ENCODE measurements around the gene WT1.
"Not testable (repeated sequence)": the region's sequence is repeated elsewhere in the genome, so short reads cannot be mapped to it uniquely, and the experiment has no call there.

WT1 gene

DNA sequence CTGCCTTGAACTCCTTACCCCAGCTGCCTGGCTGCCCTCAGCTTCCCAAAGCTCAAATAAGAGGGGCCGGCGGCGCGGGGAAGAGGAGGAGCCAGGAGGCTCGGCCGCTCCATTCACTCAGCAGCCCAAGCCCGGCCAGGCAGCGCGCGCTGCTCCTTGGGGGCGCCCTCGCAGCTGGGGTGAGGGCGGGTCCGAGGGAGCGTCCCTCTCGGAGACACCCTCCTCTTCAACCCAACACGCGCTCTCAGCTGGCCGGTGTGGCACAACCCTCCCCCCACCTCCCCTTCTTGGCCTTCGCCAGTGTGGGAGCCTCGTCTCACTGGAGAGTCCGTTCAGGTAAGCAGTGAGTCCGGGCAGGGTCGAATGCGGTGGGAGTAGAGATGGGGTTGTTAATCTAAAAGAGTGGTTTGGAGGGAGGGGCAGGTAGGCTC is at the start of gene WT1:
Gene WT1 (minus strand): TSS at position 29 of the 431 bp plus-strand sequence.
- DNase-seq: peak; percentile 11

DNA sequence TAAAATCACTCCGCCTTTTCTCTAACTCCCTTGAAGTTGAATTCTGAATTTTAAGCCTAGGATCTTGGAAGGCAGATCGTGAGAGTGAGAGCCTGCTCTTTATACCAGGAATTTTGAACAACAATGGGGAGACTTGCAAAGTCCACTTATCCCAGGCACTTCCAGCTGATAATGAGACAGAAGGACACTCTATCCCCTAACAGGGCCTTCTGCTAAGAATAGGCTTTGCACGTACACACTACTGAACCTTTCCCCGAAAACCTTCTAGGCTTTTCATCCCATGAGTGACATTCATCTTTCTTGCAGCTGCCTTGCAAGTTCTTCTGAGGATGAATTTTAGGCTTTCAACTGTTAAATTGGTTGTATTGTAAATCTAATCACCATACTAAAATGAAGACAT is 44.0 kb upstream of the WT1 start:
- DNase-seq: no peak

DNA sequence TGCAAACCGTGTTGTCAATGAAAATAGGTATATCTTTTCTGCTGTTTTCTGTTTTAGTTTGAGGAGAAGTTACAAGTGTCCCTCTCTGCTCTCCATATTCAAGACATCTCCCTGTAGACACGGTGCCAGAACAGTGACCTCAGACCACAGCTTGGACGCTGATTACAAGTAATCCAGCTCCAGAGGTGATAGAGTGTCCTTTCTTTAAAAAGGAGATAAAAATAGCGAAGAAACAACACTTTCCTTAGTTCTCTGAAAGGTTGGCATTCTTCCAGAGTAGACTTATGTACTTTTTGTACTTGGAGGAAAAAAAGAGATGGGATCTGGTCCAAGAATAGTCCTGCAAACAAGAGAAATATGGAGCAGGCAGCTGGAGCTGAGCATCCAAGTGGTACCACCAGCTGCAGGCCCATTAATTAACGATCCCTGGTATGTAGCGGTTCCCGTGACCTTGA is 43.0 kb upstream of the WT1 start:
- no peak for DNase-seq

DNA sequence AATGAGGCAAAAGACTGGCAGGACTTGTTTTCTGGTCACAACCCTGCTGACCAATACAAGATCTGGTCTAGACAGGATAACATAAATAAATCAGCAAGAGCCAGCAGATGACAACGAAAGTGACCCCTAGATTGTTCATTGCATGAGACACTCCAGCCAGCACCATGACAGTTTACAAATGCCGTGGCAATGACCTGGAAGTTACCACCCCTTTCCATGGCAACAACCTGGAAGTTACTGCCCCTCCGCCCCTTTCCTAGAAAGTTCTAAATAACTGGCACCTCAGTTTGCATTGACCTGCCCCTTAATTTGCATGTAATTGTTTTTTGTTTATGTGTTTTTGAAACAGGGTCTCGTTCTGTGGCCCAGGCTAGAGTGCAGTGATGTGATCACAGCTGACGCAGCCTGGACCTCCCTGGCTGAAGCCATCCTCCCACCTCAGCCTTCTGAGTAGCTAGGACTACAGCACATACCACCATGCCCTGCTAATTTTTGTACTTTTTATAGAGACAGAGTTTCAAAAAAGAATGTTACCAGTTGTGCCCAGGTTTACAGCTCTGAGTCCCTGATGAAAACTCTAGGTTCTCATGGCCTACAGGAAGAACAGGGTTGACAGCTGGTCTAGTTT is 38.1 kb upstream of the WT1 start:
- DNase-seq: no peak

DNA sequence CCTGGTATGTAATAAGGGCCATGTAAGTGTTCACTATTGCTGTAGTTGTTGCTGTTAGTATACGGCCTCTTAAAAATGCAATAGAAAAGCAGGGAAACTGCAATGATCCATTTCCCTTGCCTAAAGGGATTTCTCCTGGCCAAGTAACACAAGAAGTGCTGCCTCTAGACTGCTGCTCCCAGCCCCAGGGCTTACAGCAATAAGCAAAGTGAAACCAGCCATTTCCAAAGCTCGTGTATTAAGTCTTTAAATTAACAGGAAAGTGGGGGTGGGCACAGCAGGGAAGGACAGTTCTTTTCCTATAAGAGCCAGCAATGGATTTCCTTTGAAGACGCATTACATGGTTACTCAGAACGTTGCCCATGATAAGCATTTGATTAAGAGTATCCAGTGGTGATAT is 36.9 kb upstream of the WT1 start:
- no peak for DNase-seq

DNA sequence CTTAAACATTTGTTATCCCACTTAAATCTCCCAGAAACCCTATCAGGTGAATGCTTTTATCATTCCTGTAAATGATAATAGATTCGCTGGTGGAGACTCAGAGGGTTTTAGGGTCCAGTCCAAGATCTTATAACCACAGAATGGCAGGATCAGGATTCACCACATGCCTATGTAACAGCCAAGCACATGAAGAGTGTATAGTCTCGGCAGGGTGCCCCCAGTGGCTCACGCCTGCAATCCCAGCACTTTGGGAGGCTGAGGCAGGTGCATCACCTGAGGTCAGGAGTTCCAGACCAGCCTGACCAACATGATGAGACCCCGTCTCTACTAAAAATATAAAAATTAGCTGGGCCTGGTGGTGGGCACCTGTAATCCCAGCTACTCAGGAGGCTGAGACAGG is 36.2 kb upstream of the WT1 start:
- DNase-seq: not testable (repeated sequence)

DNA sequence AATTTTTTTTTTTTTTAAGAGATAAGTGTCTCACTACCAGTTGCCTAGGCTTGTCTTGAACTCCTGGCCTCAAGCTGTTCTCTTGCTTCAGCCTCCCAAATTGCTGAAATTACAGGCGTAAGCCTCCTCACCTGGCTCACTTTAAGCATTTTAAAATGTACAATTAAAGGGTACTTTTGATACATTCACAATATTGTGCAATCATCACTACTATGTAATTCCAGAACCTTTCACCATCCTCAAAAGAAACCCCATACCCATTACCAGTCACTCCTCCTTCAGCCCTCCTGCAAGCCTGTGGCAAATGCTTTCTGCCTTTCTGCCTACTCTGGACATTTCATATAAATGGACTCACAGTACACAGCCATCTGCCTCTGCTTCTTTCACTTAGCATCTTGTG is 34.5 kb upstream of the WT1 start:
- DNase-seq: no peak

DNA sequence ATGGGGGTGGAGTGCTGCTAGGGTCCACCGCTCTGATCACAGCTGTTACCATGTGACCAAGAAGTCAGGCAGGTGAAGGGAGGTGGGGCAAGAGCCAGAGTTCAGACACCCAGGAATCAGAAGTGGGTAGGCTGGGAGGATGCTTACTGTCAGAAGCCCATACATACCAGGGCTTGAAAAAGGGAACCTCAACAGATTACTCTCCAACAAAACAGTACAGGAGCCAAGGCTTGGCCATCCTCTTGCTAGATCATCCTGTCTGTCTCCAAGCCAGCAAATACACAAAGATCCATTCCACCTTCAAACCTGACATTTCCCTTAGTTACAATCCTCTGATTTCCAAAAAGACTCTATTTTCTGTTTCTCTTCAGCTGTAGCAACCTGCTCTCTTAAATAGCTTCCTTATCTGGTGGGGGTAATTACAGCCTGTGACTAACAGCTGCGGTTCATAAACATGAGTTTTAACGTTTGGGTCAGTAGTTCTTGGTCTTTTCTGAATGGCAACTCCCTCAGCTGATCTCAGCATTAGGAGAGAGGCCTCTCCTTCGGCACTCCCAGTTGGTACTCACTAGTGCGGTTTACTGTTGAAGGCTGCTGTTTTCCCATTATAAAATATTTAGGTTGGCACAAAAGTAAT is 31.1 kb upstream of the WT1 start:
- DNase-seq: no peak

DNA sequence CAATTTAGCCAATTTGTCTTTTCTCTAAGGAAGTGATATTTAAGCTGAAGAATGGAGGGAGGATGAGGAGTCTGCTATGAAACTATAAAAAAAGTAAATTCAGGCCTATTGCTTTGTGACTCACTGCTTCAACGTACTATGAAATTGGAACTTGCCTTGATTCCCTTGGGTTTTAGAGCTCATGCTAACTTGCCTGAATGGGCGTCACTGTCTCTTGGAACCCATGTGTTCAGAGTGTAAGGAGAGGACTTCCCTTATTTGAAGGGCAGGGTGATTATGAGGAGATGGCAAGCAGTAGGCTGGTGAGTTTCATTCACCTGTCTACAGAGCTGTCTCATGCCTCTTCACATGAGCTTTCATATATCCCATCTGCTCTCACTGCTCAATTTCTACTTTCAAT is 28.7 kb upstream of the WT1 start:
- no peak for DNase-seq

DNA sequence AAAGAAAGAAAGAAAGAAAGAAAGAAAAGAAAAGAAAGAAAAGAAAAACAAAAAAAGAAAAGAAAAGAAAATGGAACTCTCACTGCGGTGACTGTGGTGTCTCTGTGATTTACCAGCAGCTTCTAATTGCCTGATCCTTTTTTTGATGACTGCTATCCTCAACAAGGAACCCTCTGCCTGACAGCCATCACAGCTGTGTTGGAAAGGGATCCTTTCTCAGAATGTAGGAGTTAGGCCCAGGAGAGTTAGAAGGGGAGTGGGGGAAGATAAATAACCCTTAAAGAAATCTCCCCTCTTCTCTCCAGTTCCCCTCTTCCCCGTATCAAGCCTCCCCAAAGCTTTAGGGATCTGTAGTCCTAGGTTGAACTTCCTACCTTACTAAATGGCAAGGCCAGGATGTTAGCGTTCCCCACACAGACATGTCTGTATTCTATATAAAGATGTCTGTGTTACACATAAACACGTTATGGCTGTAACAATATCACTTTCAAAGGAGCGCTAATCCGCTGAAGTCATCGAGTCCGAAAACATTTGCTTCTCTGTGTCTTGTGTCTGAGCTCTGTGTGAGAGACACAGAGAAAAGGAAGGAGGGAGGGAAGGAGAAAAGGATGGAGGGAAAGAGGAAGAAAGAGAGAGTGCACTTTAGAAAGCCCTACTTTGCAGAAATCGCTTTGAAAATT is 26.8 kb upstream of the WT1 start:
- no peak for DNase-seq

DNA sequence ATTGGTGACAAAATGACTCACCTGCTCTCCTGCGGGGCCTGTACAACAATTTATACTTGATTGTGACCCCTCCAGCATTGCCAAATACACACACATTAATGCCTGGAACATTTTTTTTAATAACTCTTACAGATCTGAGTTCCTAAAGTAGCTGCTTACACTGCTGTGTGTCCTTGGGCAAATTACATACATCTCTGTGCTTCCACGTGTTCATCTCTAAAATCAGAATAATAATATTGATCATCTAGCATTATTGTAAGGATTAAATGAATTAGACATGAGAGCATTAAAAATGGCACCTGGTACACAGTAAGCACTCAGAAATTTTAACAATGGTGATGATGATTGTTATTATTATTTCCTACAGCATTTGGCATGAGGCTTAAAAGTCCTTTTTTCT is 21.5 kb upstream of the WT1 start:
- no peak for DNase-seq

DNA sequence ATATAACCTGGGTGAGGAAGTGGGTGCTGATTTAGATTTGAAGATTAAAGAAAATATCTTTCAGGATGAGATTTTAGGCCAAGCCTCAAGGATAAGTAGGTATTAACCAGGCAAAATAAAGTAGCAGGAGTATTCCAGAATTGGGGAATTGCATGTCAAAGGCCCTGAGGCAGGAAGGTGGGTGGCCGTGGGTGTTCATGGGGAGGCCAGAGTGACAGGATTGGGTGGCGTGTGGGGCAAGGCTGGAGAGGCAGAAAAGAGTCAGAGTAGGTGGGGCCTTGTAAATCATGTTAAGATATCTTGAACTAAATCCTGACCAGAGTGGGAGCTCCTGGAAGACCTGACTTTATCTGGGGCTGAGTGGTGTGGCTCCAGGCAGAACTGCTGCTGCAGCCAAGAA is 19.7 kb upstream of the WT1 start:
- DNase-seq: no peak

DNA sequence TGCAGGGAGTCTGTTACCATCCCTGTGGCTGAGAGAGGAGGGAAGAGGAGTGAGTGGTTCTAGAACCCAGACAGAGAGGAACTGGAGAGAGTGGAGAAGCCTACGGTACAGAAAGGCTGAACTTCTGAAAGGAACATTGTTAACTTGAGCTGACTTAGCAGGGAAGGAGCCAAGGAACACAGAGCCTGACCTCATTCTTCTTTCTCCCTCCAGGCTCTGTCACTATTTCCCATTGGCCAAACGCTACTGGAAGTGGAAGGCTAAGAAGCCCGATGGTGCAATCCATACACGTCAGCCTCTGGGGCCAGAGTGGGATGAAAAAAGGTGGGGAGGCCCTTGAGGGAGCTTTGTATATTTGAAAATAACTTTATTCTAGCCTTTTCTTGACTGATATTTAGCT is 16.5 kb upstream of the WT1 start:
- no peak for DNase-seq

DNA sequence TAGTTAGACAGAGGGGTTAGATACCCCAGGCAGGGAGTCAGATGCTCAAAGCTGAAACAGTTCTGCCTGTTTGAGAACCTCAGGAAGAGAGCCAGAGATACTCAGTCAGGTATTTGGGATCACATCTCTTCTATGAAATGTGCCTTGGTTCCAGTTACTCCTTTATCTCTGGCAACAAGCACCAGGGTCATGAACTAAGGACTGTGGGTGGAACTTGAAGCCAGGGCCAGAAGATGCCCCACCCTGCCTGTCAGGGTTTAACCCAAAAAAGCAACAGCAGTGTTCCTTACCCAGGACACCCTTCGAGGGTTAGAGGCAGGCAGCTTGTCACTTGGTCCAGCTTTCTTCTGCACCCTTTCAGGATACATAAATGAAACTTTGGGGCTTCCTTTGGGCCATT is 15.0 kb upstream of the WT1 start:
- no peak for DNase-seq

DNA sequence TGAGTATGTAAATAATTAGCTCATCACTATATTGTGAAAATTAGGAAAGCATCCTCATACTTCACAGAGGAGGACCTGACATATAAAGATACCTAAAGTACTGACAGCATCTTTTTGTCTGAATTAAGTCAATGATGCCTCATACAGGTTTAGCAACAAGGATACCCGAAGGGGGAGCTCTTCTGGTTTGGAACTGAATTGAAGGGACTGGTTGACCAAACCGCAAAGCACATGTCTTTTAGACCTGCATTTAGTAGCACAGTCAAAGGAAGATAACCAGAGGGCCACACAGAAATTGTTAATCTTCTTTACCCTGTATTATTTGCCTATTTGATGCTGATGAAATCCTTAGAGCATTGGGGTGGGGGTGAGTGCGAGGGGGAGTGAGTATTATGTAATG is 12.9 kb upstream of the WT1 start:
- DNase-seq: no peak

DNA sequence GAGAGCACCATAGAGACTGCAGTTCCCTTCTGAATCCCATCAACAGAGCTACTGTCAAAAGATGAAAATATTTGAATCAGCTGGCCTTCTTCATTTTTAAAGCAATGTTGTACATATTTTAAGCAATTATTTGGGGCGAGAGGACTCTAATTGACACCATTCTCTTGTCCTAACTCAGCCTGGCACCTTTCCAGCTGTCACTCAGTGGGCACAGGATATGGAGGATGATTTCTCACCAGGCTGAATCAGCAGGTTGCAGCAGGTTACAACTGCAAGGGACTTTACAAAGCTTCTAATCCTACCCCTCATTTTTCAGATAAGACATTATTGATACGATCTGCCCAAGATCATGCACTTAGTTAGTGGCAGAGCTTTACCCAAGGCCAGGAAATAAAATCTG is 11.9 kb upstream of the WT1 start:
- no peak for DNase-seq

DNA sequence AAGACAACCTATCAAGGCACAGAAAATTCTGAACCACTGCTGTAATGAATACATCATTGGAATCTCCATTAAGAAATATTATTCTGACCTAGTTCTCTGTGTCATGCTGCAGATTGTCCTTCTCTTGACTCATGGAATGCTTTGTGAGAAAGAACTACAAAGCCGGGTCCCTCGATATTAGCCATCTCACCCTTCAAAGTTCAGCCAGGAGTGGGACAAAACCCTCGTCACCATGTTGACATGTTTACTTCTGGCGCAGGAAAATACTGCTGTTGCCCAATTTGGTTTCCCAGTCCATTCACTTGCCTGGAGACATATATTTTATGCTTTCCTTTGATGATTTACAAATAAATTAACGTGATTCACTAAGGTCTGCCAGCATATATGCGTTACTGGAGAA is 10.9 kb upstream of the WT1 start:
- DNase-seq: no peak

DNA sequence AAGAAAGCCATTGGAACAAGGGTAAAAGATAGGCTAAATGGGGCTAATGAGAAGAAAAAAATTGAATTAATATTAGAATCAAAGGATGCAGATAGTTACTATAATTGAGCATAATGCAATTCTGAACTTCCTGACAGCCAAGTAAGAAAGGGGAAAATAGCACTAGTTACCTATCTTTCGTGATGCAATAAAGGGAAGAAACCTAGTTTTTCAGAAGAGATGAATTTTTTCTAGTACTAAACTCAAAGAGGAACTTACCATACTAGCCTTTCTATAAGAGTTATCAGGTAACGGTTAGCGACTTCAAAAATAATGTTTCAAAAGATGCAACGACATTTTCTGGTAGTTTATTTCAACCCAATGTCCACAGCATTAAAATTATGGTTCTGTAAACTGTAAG is 8.8 kb upstream of the WT1 start:
- DNase-seq: no peak

DNA sequence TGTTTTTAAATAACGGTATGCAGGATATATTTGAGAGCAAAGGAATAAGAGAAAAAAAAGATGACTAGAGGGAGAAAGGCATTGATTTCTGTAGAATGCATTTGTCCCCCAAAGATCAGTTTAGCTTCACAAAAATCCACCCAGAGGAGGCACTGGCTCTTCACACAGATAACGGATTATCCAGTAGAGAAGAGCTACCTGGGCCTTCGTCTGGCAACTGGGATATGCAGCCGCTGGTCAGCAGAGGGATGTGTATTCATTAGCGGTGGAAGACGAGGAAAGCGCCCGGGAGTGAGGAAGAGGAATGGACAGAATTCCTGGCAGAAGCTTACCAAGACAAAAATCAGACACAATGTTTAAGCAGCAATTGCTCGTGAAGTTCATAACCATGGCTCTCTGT is 5.6 kb upstream of the WT1 start:
- DNase-seq: no peak

DNA sequence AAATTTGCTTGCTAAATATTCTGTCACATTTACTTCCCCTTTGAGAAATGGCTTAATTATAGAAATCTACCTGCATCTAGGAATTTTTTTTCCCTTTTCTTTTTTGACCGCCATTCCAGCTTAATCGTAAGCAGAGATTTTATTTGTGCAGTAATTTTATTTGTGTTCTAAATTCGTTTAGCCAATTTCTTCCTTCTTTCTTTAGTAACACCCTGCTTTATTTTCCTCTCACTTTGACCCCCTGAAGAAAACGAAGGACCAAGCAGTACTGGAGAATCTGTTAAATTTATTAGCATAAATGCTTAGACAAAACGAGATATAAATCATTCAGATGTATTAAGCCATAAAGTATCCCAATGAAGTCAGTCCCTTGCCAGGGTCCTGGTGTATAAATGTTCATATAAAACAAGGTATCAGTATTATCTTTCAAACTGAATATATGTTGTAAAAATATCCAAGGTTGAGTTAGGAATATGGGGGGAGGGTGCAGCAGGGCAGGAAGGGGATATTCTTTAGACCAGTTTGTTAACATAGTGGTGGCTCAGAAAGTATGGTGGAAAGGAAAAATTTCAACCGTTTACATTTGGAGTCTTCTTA is 5.1 kb upstream of the WT1 start:
- no peak for DNase-seq

DNA sequence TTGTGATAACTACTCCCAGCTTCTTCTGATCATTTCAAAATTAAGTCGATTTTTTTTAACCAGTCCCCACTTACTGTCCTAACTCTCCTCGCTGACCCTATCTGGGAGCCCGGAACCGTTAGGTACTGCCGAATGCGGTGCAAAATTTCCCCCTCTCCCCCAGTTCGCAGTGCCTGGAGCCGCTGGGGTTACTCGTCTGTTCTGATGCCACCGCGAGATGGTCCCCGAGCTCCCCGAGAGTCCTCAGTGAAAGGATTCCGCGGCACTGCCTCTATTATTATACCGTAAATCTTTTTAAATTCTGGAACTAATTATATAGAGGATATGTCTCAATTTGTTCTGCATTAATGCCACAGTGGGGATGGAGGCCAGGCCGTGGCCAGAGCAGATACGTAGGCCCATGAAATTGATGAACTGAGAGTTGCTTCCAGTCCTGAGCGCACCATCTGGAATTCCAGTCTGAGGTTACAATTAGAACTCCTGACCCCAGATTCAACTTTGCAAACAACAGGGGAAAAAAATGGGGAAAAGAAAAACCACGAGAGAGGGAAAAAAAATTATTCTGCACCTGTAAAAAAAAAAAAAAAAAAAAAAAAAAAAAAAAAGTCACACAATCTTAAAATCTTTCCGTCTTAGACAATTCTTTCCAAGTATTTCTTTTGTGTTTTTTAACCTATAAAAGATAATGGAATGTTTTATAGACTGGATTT is 4.3 kb upstream of the WT1 start:
- DNase-seq: peak; percentile 15

DNA sequence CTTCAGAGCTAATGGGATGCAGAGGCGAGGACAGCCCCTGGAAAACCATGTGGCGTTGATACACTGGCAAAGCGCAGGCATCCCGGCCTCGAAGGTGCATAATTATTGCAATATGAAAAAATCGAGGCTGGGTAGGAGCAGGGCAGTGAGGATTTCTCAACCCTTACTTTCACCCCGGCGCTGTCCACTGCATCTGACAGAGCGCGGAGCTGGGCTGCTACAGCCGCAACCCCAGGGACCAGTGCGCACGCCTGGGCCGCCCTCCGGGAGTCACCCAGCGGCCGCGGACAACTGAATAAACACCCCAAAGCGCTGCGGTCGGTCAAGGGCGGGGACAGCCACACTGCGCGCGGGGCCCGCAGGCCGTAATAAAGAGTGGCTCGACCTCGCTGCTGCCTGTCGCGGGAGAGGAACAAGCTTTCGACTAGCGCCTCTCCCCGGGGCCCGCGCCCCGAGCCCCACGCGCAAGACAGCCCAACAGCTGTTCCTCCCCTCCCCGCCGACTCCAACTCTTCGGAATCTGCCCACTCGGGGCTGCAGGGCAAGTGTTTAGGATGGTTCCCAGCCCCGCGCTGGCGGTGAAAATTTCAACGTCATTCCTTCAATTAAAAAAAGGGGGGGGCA is 3.6 kb upstream of the WT1 start:
- peak; percentile 13 for DNase-seq

DNA sequence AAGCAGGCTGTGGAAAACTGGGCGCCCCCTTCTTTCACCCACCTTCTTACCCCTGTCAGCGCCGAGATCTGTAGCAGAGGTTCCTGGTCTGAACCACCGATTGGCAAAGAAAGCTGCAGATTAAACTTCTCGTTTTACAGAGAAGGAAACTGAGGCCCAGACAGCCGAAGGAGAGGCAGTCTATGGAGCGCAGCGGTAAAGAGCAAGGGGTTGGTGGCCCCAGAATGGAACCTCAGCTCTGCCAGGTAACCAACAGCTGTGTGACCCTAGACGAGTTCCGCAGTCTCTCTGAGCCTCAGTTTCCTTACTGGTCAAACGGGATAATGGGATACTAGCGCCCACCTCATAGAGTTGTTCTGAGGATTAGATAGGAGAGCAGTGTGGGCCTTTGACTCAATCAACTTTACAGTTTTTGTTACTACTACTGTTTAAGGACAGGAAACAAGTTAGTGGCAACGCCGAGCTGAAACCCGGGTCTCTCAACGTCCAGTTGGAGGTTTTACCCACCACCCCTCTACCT is 3.1 kb upstream of the WT1 start:
- no peak for DNase-seq
